Fibroblast of lung (primary cell): Measurements from ENCODE around the gene SRPK3. TPM values are rescaled to one million over a fixed set of nuclear protein-coding genes. Genes with fewer than 3 reads are reported as not detected.

Experiments used
- DNase-seq, 2 donors: peaks; one replicate each; pipeline versions ENCODE4 v3.0.0 to v3.0.0-alpha.2; 2010; ENCODE audit warnings: low read depth in 2 of 2
- H2AFZ ChIP-seq: 2 replicates; pipeline ENCODE4 v1.5.1; 2012; ENCODE audit warnings: low read length, control low read depth, inconsistent platforms
- H3K27ac ChIP-seq: 2 replicates; pipeline ENCODE4 v1.5.1; 2011; ENCODE audit warnings: low read length, control low read depth; ENCODE audit not compliant: insufficient read depth
- H3K27me3 ChIP-seq: 2 replicates; pipeline ENCODE4 v1.5.1; 2011; ENCODE audit warnings: mild to moderate bottlenecking, low read length; ENCODE audit not compliant: control insufficient read depth, insufficient read depth
- H3K36me3 ChIP-seq: 2 replicates; pipeline ENCODE4 v1.5.1; 2011; ENCODE audit warnings: low read length; ENCODE audit not compliant: control insufficient read depth, insufficient read depth
- H3K4me1 ChIP-seq: 2 replicates; pipeline ENCODE4 v1.5.1; 2011; ENCODE audit warnings: low read length; ENCODE audit not compliant: control insufficient read depth, insufficient read depth; ENCODE audit errors: extremely low read depth
- H3K4me2 ChIP-seq: 2 replicates; pipeline ENCODE4 v1.5.1; 2011; ENCODE audit warnings: low read length, control low read depth; ENCODE audit not compliant: insufficient read depth; ENCODE audit errors: extremely low read depth
- H3K4me3 ChIP-seq, 4 experiments: fragments of 200-600 bp in 1 of 4; sonication (generic) in 1 of 4; replicated peaks in 1 of 4; 2 replicates each; pipeline ENCODE4 v1.5.1; 2011 to 2016; ENCODE audit warnings: low read length in 4 of 4, low read depth in 3 of 4, mild to moderate bottlenecking in 3 of 4, control low read depth in 2 of 4, inconsistent platforms in 1 of 4, mixed read lengths in 1 of 4; ENCODE audit not compliant: insufficient read depth in 1 of 4; ENCODE audit errors: control extremely low read depth in 1 of 4
- H3K79me2 ChIP-seq: 2 replicates; pipeline ENCODE4 v1.5.1; 2012; ENCODE audit warnings: mild to moderate bottlenecking, low read length, inconsistent platforms; ENCODE audit not compliant: control insufficient read depth, insufficient read depth
- H3K9ac ChIP-seq: 2 replicates; pipeline ENCODE4 v1.5.1; 2011; ENCODE audit warnings: mild to moderate bottlenecking, low read length, control low read depth; ENCODE audit not compliant: insufficient read depth
- H3K9me3 ChIP-seq: 2 replicates; pipeline ENCODE4 v1.5.1; 2012; ENCODE audit warnings: low read depth, low read length; ENCODE audit not compliant: control insufficient read depth, insufficient read depth
- H4K20me1 ChIP-seq: 2 replicates; pipeline ENCODE4 v1.5.1; 2011; ENCODE audit warnings: low read length; ENCODE audit not compliant: control insufficient read depth, insufficient read depth; ENCODE audit errors: extremely low read depth
- CTCF ChIP-seq, 2 donors: IDR thresholded peaks in 1 of 2; conservative IDR thresholded peaks in 1 of 2; 1 replicate in 1 of 2; 2 replicates in 1 of 2; pipeline ENCODE4 v1.5.1; 2011 to 2012; ENCODE audit warnings: low read length in 2 of 2, control low read depth in 1 of 2, inconsistent platforms in 1 of 2, low read depth in 1 of 2, mild to moderate bottlenecking in 1 of 2
- EZH2 ChIP-seq: IDR thresholded peaks from 2 replicates; pipeline ENCODE4 v1.5.1; 2012; ENCODE audit warnings: low read length, control low read depth, mild to moderate bottlenecking; ENCODE audit errors: missing control alignments
- polyA plus RNA-seq, 2 donors: library from polyadenylated mRNA; depleted of rRNA in 1 of 2; stranded (reverse) in 1 of 2; unstranded in 1 of 2; fragments of >200 nt; gene quantifications; 2 replicates each; pipeline ENCODE4 v1.2.1, GENCODE V29; 2011 to 2012; ENCODE audit warnings: missing spikeins in 1 of 2
- total RNA-seq: library from RNA; depleted of rRNA; stranded (reverse); fragments of >200 nt; gene quantifications from 2 replicates; pipeline ENCODE4 v1.2.1, GENCODE V29; 2014

The SRPK3 gene
- total and polyA plus RNA-seq, 2 donors (not counting 1 experiment from before 2014, with no cell fraction given): 0.40 to 0.83 TPM

GRCh38 chrX:153786669-153787068 lies 5.8 kb downstream of the SRPK3 start:
- Histone ChIP-seq H3K79me2 (peaks cover 6% of the 10 kb centered on the region), H3K9me3 (no peaks in the 10 kb centered on the region), H3K36me3 (peaks cover 7% of the 10 kb centered on the region), H3K27me3 (no peaks in the 10 kb centered on the region), H3K4me1 (no peaks in the 10 kb centered on the region), H3K4me2 (no peak overlapping the region), H4K20me1 (no peaks in the 10 kb centered on the region), H2AFZ (no peak overlapping the region), H3K9ac (no peak overlapping the region), H3K4me3 (no peak overlapping the region), H3K27ac (no peak overlapping the region)
- DNase-seq: no peak
- no peak for TF ChIP-seq CTCF (conservative IDR thresholded peaks at IDR 0.05 in 1 of 2, IDR thresholded peaks at IDR 0.05 in 1 of 2; ENCODE audit: low read depth in 1 of 2, low read length in 2 of 2)
- no peak for TF ChIP-seq EZH2

- H3K4me3 ChIP-seq: no peak overlapping the region
- H3K4me2 ChIP-seq: no peak overlapping the region
- TF ChIP-seq CTCF (conservative IDR thresholded peaks at IDR 0.05 in 1 of 2, IDR thresholded peaks at IDR 0.05 in 1 of 2; ENCODE audit: low read depth in 1 of 2, low read length in 2 of 2): no peak
- no peak for TF ChIP-seq EZH2
- no peak for DNase-seq
- no peak overlapping the region for H2AFZ ChIP-seq
- H3K4me1 ChIP-seq: peaks cover 4% of the 10 kb centered on the region
- no peaks in the 10 kb centered on the region for H3K9me3 ChIP-seq
- H3K9ac ChIP-seq: no peak overlapping the region
- peaks cover 26% of the 10 kb centered on the region for H3K79me2 ChIP-seq
- no peaks in the 10 kb centered on the region for H3K27me3 ChIP-seq
- no peaks in the 10 kb centered on the region for H4K20me1 ChIP-seq
- peaks cover 7% of the 10 kb centered on the region for H3K36me3 ChIP-seq
- no peak overlapping the region for H3K27ac ChIP-seq
Observed at GRCh38 chrX:153789654-153790053, 8.8 kb downstream of the SRPK3 start.

- H3K27ac ChIP-seq: no peak overlapping the region
Observed at GRCh38 chrX:153791104-153791852, 10.4 kb downstream of the SRPK3 start.

More at GRCh38 chrX:153791104-153791852, 10.4 kb downstream of the SRPK3 start:
- Histone ChIP-seq H3K4me2 (no peak overlapping the region), H3K9ac (no peak overlapping the region), H4K20me1 (no peaks in the 10 kb centered on the region), H3K27me3 (no peaks in the 10 kb centered on the region), H3K4me1 (peaks cover 7% of the 10 kb centered on the region), H3K36me3 (peaks cover 5% of the 10 kb centered on the region), H3K79me2 (peaks cover 41% of the 10 kb centered on the region), H3K4me3 (no peak overlapping the region), H2AFZ (no peak overlapping the region), H3K9me3 (no peaks in the 10 kb centered on the region)
- no peak for DNase-seq
- TF ChIP-seq CTCF (conservative IDR thresholded peaks at IDR 0.05 in 1 of 2, IDR thresholded peaks at IDR 0.05 in 1 of 2; ENCODE audit: low read depth in 1 of 2, low read length in 2 of 2) (no peak), EZH2 (no peak)
